ENCODE data around the gene UQCC2. TPM values are rescaled to one million over a fixed set of nuclear protein-coding genes. Genes with fewer than 3 reads are reported as not detected.

Gene UQCC2
- total and polyA plus RNA-seq, 2 of the 4 experiments (the other 2 are of a cell fraction), result 13.8 to 34.5 TPM

- Histone ChIP-seq H4K8ac (ENCODE audit: low read depth in 2 of 2, low read length in 2 of 2) (no peak overlapping the region), H2AFZ (replicated peaks; ENCODE audit: low read length, poor library complexity) (no peak overlapping the region), H2BK5ac (ENCODE audit: low read depth, low read length, poor library complexity, severe bottlenecking) (no peak overlapping the region), H3K9me1 (ENCODE audit: insufficient read depth, low read length) (no peaks in the 10 kb centered on the region), H4K91ac (ENCODE audit: insufficient read depth, low read depth, low read length) (no peak overlapping the region), H3K9ac (ENCODE audit: low read depth, low read length) (no peak overlapping the region), H3K23ac (ENCODE audit: low read depth, low read length) (no peak overlapping the region), H2AK9ac (replicated peaks; ENCODE audit: low read depth, low read length, poor library complexity) (no peak overlapping the region), H2BK15ac (ENCODE audit: low read depth, low read length) (no peak overlapping the region), H3K9me3 (ENCODE audit: control insufficient read depth, insufficient read depth, low read length) (no peaks in the 10 kb centered on the region), H2AK5ac (ENCODE audit: low read depth, low read length) (no peak overlapping the region), H3K4ac (ENCODE audit: low read depth, low read length) (no peak overlapping the region), H3K4me1 (ENCODE audit: control insufficient read depth, insufficient read depth, low read length) (no peaks in the 10 kb centered on the region), H2BK120ac (ENCODE audit: low read depth, low read length) (no peak overlapping the region), H3K4me2 (ENCODE audit: low read depth, low read length) (no peak overlapping the region), H3K27ac (ENCODE audit: insufficient read depth, low read length) (no peak overlapping the region), H3K4me3 (ENCODE audit: insufficient read depth, low read depth, low read length) (no peak overlapping the region), H3K79me1 (ENCODE audit: low read depth in 1 of 2, low read length in 2 of 2) (no peaks in the 10 kb centered on the region), H3K36me3 (ENCODE audit: control insufficient read depth, insufficient read depth, low read length) (no peaks in the 10 kb centered on the region), H2BK20ac (ENCODE audit: low read depth, low read length) (no peak overlapping the region), H4K5ac (ENCODE audit: low read depth, low read length) (no peak overlapping the region), H3K14ac (replicated peaks; ENCODE audit: low read depth, low read length) (no peak overlapping the region), H3K56ac (ENCODE audit: extremely low read depth, insufficient read depth, low read length) (no peak overlapping the region), H3K27me3 (ENCODE audit: control insufficient read depth, insufficient read depth, low read length) (peaks cover 14% of the 10 kb centered on the region; the same call in 1 of the 2 replicates), H4K20me1 (ENCODE audit: insufficient read depth, low read length) (no peaks in the 10 kb centered on the region), H3K18ac (ENCODE audit: low read depth, low read length) (no peak overlapping the region)
- ChIA-PET POLR2A (ENCODE audit: unreplicated experiment) (no interaction called here), CTCF (no interaction called here)
- TF ChIP-seq CEBPB (IDR thresholded peaks at IDR 0.05; ENCODE audit: low read depth, low read length) (no peak), MAFK (IDR thresholded peaks at IDR 0.05; ENCODE audit: low read depth, low read length) (no peak), RAD21 (IDR thresholded peaks at IDR 0.05; ENCODE audit: low read length) (no peak), RFX5 (IDR thresholded peaks at IDR 0.05; ENCODE audit: low read depth, low read length) (no peak), USF2 (IDR thresholded peaks at IDR 0.05; ENCODE audit: low read depth, low read length) (no peak), RCOR1 (IDR thresholded peaks at IDR 0.05; ENCODE audit: insufficient replicate concordance, low read length) (no peak), MXI1 (IDR thresholded peaks at IDR 0.05; ENCODE audit: borderline replicate concordance, low read depth, low read length) (no peak), ELK1 (IDR thresholded peaks at IDR 0.05; ENCODE audit: borderline replicate concordance, low read depth, low read length) (no peak), MAZ (IDR thresholded peaks at IDR 0.05; ENCODE audit: borderline replicate concordance, low read depth, low read length) (no peak), BHLHE40 (IDR thresholded peaks at IDR 0.05; ENCODE audit: low read depth, low read length) (no peak), SMC3 (IDR thresholded peaks at IDR 0.05; ENCODE audit: low read depth, low read length) (no peak), NFE2L2 (IDR thresholded peaks at IDR 0.05; ENCODE audit: low read depth, low read length) (no peak), POLR2A (IDR thresholded peaks at IDR 0.05; ENCODE audit: low read depth, low read length) (no peak), FOS (IDR thresholded peaks at IDR 0.05; ENCODE audit: low read depth, low read length) (no peak)
- intact Hi-C loops (cut with micrococcal nuclease), result no loop called here
- DNase-seq, result no peak
- dilution Hi-C loops (cut with HindIII; ENCODE audit: low sequenced_read_pairs, unreplicated experiment), result no loop called here
- in situ Hi-C loops (cut with MboI; ENCODE audit: low sequenced_read_pairs), result no loop called here
- BruUV-seq (replicated peaks), result no TSS peak
- no peak for ATAC-seq (ENCODE audit: low read depth)
- 72% methylated on average over 3 of the region's 10 CpGs; no CpG with 5 or more reads in 1 of the 2 experiments for WGBS, 2 experiments (ENCODE audit: extremely low coverage in 2 of 2, insufficient read length in 1 of 2)
Observed at GRCh38 chr6:33730611-33731010, 19.1 kb upstream of the UQCC2 start.

All from IMR-90 (cell line).